Fibroblast of upper back skin (primary cell): Measurements from ENCODE around the gene ZNF138.

ENCODE experiments used
- DNase-seq: peaks from one replicate; pipeline ENCODE4 v3.0.0-alpha.2; 2013

The ZNF138 gene

GRCh38 chr7:64876792-64877713 lies 82.8 kb downstream of the ZNF138 start:
- no peak for DNase-seq

- DNase-seq: no peak
These were observed 83.7 kb downstream of the ZNF138 start for GRCh38 chr7:64877714-64878610.

GRCh38 chr7:64878684-64879083 lies 84.5 kb downstream of the ZNF138 start:
- no peak for DNase-seq

GRCh38 chr7:64879086-64879730 lies 85.0 kb downstream of the ZNF138 start:
- no peak for DNase-seq

- no peak for DNase-seq
These were observed 85.6 kb downstream of the ZNF138 start for GRCh38 chr7:64879800-64880199.

GRCh38 chr7:64880322-64881297 lies 86.4 kb downstream of the ZNF138 start:
- no peak for DNase-seq

GRCh38 chr7:64881461-64882287 lies 87.4 kb downstream of the ZNF138 start:
- no peak for DNase-seq

- no peak for DNase-seq
These were observed 88.3 kb downstream of the ZNF138 start for GRCh38 chr7:64882341-64883112.
